Activated CD4-positive, alpha-beta T cell treated with anti-CD3 and anti-CD28 coated beads for 48 hours (primary cell): ENCODE data around the gene WDR36.
A peak's percentile ranks its signal among the peaks of the same experiment; 100 is the strongest.

Experiments used
- DNase-seq: peaks from one replicate; pipeline ENCODE4 v3.0.0-alpha.2; 2020

The WDR36 gene

GRCh38 chr5:111106320-111106948 lies 14.3 kb downstream of the WDR36 start:
- DNase-seq = no peak

GRCh38 chr5:111107371-111107770 lies 15.2 kb downstream of the WDR36 start:
- DNase-seq = no peak

GRCh38 chr5:111111956-111112355 lies 19.8 kb downstream of the WDR36 start:
- DNase-seq = no peak

GRCh38 chr5:111113678-111114077 lies 21.5 kb downstream of the WDR36 start:
- DNase-seq = no peak

- DNase-seq = no peak
Observed at GRCh38 chr5:111115229-111115628, 23.1 kb downstream of the WDR36 start.

- no peak for DNase-seq
Observed at GRCh38 chr5:111116550-111116949, 24.4 kb downstream of the WDR36 start.

GRCh38 chr5:111117136-111117535 lies 25.0 kb downstream of the WDR36 start:
- no peak for DNase-seq

- DNase-seq = no peak
Observed at GRCh38 chr5:111119221-111119620, 27.1 kb downstream of the WDR36 start.

GRCh38 chr5:111119856-111120255 lies 27.7 kb downstream of the WDR36 start:
- peak; percentile 13 for DNase-seq

- no peak for DNase-seq
Observed at GRCh38 chr5:111120911-111121310, 28.8 kb downstream of the WDR36 start.

- DNase-seq = no peak
Observed at GRCh38 chr5:111121926-111122325, 29.8 kb downstream of the WDR36 start.

GRCh38 chr5:111122398-111122797 lies 30.2 kb downstream of the WDR36 start:
- DNase-seq = no peak

- DNase-seq = no peak
Observed at GRCh38 chr5:111124793-111125192, 32.6 kb downstream of the WDR36 start.

GRCh38 chr5:111126896-111127295 lies 34.7 kb downstream of the WDR36 start:
- DNase-seq = no peak

- DNase-seq = no peak
Observed at GRCh38 chr5:111127453-111128195, 35.5 kb downstream of the WDR36 start.

GRCh38 chr5:111129938-111130337 lies 37.8 kb downstream of the WDR36 start:
- DNase-seq = no peak

- DNase-seq = no peak
Observed at GRCh38 chr5:111131356-111131755, 39.2 kb downstream of the WDR36 start.

GRCh38 chr5:111132076-111132475 lies 39.9 kb downstream of the WDR36 start:
- DNase-seq = no peak

GRCh38 chr5:111132731-111133435 lies 40.7 kb downstream of the WDR36 start:
- DNase-seq = peak; percentile 9

- no peak for DNase-seq
Observed at GRCh38 chr5:111133436-111133751, 41.2 kb downstream of the WDR36 start.

GRCh38 chr5:111134087-111134486 lies 41.9 kb downstream of the WDR36 start:
- DNase-seq = no peak

GRCh38 chr5:111134864-111135263 lies 42.7 kb downstream of the WDR36 start:
- DNase-seq = no peak

- DNase-seq = no peak
Observed at GRCh38 chr5:111135363-111135762, 43.2 kb downstream of the WDR36 start.

- no peak for DNase-seq
Observed at GRCh38 chr5:111135946-111136345, 43.8 kb downstream of the WDR36 start.
